HG03432 (cell line): ENCODE results near the gene CIPC.

Source experiments
- ATAC-seq: cut with Tn5 transposase; IDR thresholded peaks from one replicate; pipeline ENCODE4 v1.9.1; 2021; ENCODE audit warnings: mild to moderate bottlenecking, moderate library complexity; ENCODE audit not compliant: unreplicated experiment

Gene CIPC

DNA sequence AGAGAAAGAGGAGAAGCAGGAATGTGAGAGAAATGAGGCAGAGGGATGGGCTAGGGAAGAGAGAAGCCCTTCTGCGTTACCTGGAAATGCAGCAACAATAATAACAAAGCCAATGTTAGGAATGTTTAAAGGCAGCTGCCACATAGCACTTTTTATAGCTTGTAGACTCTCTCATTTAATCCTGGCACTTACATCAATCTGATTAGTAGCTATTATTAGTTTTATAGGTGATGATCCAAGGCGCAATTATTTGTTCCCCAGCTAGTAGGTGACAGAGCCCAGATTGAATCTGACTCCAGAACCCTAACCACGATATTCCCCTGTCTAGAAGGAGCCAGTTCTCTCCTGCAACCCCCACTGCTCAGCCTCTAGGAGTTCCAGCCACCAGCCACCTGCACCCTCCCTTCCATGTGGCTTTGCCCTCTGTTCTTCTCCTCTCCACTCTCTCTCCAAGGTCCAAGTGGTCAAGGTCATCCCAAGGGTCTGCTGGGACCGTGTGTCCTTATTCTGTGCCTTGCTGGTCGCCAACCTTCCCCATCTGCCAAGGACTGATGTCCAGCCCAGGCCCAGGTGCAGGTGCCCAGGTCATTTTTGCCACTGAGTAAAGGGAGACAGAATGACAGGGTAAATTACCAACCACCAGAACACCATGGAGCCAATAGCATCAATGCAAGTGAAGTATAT is 29.4 kb upstream of the CIPC start:
- no peak for ATAC-seq

DNA sequence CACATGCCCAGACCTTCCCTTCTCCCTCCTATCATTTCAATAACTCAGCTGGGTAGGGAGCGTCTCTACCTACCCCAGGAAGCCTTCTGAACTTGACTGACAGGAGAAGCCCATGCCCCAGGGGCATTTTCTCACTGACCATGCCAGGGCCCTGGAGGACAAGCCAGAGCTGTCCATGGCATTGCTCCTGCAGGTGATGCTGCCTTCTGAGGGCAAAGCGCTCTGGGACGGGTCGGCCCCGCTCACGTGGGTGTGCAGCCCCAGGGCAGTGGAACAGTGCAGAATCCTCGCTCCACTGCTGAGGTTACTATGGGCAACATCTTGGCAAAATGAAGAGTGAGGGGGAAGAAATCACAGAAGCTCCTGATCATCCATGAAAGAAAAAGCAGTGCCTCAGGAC is 28.5 kb upstream of the CIPC start:
- ATAC-seq = no peak

GRCh38 chr14:77071938-77072388 is 26.1 kb upstream of the CIPC start:
- no peak for ATAC-seq

- no peak for ATAC-seq
Observed at GRCh38 chr14:77074969-77075368, 23.1 kb upstream of the CIPC start.

- no peak for ATAC-seq
Observed at GRCh38 chr14:77076113-77076631, 21.9 kb upstream of the CIPC start.

DNA sequence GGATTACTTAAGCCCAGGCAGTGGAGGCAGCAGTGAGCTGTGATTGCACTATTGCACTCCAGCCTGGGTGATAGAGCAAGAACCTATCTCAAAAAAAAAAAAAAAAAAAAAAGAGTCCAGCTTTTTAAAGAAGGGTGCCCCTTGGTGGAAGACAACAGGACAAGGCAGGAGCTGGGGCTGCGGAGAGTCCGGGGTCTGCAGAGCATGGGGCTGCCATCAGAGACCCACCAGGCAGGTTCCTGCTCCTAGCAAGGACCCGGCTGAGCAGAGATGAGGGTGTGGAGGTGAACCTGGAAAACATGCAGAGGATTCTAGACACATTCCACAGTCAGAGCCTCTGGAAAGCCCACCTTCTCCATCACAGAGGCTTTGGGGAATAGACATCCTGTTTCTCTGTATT is 21.0 kb upstream of the CIPC start:
- no peak for ATAC-seq

GRCh38 chr14:77082356-77082755 is 15.7 kb upstream of the CIPC start:
- ATAC-seq = no peak

DNA sequence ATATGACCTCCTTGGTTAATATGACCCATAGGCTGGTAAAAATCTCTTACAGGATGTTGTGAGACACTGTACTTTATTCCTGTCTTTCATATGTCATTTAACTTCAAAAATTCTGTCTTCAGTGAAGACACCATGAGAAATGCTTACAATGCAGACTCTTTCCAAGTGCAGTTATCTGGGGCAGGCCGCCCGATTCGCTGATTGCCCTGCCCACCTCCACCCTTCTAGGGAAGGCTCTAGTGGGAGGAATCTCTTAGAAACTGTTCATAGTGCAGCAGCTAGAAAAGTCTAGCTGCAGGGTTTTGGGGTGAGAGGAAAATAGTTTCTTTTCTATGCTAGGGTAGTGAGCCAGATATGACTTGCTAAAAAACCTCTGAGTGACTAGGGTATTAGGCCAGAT is 15.0 kb upstream of the CIPC start:
- no peak for ATAC-seq

- ATAC-seq = no peak
Observed at GRCh38 chr14:77084985-77085384, 13.1 kb upstream of the CIPC start.

GRCh38 chr14:77085538-77085937 is 12.5 kb upstream of the CIPC start:
- no peak for ATAC-seq

GRCh38 chr14:77086017-77086727 is 11.9 kb upstream of the CIPC start:
- no peak for ATAC-seq

DNA sequence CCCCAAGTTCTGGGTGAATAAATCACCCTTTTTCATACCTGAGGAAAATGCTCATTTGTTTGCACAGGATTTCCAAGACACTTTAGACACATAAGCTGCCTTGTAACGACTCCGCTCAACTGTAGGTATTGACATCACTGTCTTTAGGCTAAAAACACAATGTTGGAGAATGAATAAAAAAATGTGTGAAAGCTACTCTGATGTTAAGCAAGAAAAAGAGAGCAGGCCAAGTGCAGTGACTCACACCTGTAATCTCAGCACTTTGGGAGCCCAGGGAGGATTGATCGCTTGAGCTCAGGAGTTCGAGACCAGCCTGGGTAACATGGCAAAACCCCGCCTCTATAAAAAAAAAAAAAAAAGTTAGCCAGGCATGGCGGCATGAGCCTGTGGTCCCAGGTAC is 11.1 kb upstream of the CIPC start:
- no peak for ATAC-seq

GRCh38 chr14:77087631-77088030 is 10.4 kb upstream of the CIPC start:
- ATAC-seq = no peak

DNA sequence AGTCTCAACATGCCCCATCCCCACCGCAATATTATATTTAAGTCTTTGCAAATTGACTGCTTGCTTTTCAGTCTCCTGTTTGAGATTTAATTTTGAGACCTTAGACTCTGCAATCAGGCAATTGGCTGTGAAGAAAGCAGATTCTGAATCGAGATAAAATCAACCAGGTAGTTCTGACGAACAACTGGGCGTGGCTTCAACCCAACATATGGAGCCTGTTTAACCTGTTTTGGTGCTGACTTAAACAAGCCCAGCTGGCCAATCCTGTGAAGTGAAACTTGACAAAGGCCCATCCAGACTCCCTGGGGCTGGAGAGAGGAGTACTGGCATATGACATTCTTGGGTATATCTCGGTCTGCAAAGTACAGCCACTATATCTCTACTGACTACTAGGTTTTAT is 9.8 kb upstream of the CIPC start:
- no peak for ATAC-seq

- no peak for ATAC-seq
Observed at GRCh38 chr14:77088645-77089044, 9.4 kb upstream of the CIPC start.

DNA sequence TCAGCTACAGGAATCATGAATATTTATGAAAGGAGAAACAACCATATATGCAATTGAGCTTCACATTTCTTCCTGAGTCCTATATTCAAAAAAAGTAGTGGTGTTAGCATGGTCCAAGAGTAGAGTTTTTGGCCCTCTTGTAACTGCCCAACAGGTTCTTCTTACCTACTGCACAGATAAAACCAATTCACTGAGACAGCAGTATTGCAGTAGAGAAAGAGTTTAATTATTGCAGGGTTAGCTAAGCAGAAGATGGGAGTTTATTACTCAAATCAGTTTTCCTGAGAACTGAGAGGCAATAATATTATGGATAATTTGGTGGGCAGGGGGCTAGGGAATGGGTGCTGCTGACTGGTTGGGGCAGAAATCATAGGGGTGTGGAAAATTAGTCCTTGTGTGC is 6.5 kb upstream of the CIPC start:
- no peak for ATAC-seq

DNA sequence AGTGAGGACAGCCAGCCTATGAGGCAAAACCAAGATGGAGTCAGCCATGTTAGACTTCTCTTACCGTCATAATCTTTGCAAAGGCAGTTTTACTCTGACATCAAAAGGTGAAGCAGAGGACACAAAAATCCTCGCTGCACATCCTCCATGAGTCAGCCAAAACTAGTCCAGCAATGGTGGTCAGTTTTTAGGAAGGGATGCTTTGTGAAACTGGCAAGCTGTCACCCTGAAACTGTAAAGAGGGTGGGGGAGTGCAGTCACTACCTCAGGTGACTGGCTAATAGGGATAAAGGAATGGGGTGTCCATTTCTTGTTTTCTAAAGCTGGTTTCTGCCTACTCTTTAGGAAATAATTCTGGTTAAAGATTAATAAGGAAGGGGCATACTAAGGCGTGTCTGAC is 5.4 kb upstream of the CIPC start:
- ATAC-seq = no peak

DNA sequence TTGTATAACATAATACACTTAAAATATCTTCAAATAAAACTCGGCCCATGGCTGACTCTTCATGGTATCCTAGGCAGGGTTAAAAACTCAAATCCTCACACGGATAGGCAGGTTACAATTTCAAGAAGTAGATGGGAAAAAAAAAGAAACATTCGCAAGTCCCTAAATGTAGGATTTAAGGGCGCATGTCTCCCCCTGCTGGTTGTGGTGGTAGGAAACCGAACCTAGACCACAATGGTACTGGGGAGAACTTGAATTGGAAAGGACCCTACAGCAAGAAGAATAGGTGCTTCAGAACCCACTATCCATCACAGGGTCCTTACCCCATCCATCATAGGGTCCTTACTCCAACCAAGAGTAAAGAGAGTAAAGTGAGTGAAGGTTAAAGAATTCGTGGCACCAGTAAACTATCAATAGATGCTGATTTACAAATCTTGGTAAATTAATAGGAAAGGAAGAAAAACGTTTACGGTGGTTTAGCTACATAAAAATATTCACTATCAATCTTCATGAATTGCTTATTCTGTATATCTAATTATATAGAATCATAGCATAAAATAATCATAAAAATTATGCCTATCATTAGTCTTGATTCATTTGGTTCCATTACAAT is 3.3 kb upstream of the CIPC start:
- no peak for ATAC-seq

- no peak for ATAC-seq
Observed at GRCh38 chr14:77097006-77097699, 905 bp upstream of the CIPC start.

GRCh38 chr14:77098529-77099353 is 683 bp downstream of the CIPC start:
- no peak for ATAC-seq
